AG09309 (cell line): ENCODE results near the gene NPB.
A peak's percentile ranks its signal among the peaks of the same experiment; 100 is the strongest.

Source experiments
- DNase-seq: peaks from one replicate; pipeline ENCODE4 v3.0.0-alpha.2; 2010; ENCODE audit warnings: low read depth
- H3K4me3 ChIP-seq: 2 replicates; pipeline ENCODE4 v1.5.1; 2011; ENCODE audit warnings: mild to moderate bottlenecking, low read depth, low read length, moderate library complexity; ENCODE audit not compliant: control insufficient read depth
- CTCF ChIP-seq: IDR thresholded peaks from 2 replicates; pipeline ENCODE4 v1.5.1; 2011; ENCODE audit warnings: mild to moderate bottlenecking, low read depth, low read length, inconsistent platforms; ENCODE audit not compliant: insufficient read depth, control insufficient read depth; ENCODE audit errors: missing control alignments

Gene NPB

GRCh38 chr17:81935709-81936084 lies 33.7 kb downstream of the NPB start:
- TF ChIP-seq CTCF, result no peak
- peak overlapping the region; percentile 52 for H3K4me3 ChIP-seq

GRCh38 chr17:81939218-81939617 lies 37.2 kb downstream of the NPB start:
- TF ChIP-seq CTCF, result no peak
- no peak overlapping the region for H3K4me3 ChIP-seq
- DNase-seq, result no peak

More at GRCh38 chr17:81935709-81936084, 33.7 kb downstream of the NPB start:
- DNase-seq, result no peak

GRCh38 chr17:81939881-81940385 lies 37.9 kb downstream of the NPB start:
- no peak for TF ChIP-seq CTCF
- DNase-seq, result no peak
- no peak overlapping the region for H3K4me3 ChIP-seq

GRCh38 chr17:81940538-81941483 lies 38.8 kb downstream of the NPB start:
- no peak for DNase-seq
- no peak for TF ChIP-seq CTCF
- H3K4me3 ChIP-seq, result no peak overlapping the region

- no peak for TF ChIP-seq CTCF
- no peak overlapping the region for H3K4me3 ChIP-seq
- no peak for DNase-seq
Measured at GRCh38 chr17:81941484-81942166, 39.6 kb downstream of the NPB start.

- no peak for DNase-seq
- no peak overlapping the region for H3K4me3 ChIP-seq
- no peak for TF ChIP-seq CTCF
Measured at GRCh38 chr17:81942167-81942553, 40.1 kb downstream of the NPB start.
